ENCODE measurements around the gene RRBP1.

RRBP1 gene

DNA sequence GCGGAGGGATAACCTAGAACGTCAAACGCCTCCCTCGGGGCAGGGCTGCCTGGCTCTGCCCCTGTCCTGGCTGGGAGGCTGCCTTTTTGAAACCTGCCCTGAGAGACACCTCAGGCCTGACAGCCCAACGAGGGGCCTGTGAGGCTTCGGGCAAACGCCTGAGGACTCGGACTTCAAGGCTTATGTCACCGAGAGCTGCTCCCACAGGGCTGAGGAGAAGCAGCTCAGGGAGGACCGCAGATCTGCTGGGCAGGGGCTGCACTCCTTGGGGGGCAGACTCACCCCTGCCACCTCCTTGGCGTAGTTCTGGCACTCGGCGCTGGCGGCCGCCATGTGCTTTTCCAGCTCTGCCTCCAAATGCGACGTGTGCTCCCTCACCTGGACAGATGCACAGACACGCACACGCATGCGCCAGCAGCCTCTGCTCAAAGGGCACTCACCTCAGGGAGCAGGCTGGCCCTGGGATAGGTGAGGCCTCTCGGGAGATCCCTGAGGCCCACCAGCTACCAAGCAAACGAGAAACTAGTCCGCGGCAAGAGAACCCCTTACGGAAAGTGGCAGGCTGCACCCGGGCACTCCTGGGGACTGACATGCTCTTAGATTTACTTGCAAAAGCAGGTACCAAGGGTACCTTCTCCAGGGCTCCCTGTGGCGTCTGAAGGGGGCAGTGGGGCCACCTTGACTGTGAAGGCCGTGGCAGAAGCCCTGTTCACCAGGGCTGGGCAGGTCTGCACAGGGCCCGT, 62.5 kb downstream of the RRBP1 start:
- Histone ChIP-seq H3K9me3 (ENCODE audit: control insufficient read depth in 5 of 5, low read length in 5 of 5) (no peaks in the 10 kb centered on the region), H3K27me3 (ENCODE audit: control insufficient read depth in 5 of 5, insufficient read depth in 4 of 5, low read length in 5 of 5) (no peaks in the 10 kb centered on the region), H3K4me1 (ENCODE audit: control insufficient read depth in 5 of 5, insufficient read depth in 5 of 5, low read length in 5 of 5) (peaks cover 0 to 15% (median 12%) of the 10 kb centered on the region in 5 donors), H3K4me3 (ENCODE audit: low read depth in 1 of 5, low read length in 5 of 5) (no peak overlapping the region), H3K27ac (ENCODE audit: low read depth, low read length) (no peak overlapping the region), H3K9ac (ENCODE audit: low read length in 5 of 5) (no peak overlapping the region), H3K36me3 (ENCODE audit: control insufficient read depth in 5 of 5, insufficient read depth in 5 of 5, low read length in 5 of 5) (peaks cover 0 to 99% (median 94%) of the 10 kb centered on the region in 5 donors)

- H3K36me3 ChIP-seq (ENCODE audit: control insufficient read depth in 5 of 5, insufficient read depth in 5 of 5, low read length in 5 of 5): peaks cover 0 to 92% (median 85%) of the 10 kb centered on the region in 5 donors
- no peak overlapping the region for H3K27ac ChIP-seq (ENCODE audit: low read depth, low read length)
- H3K4me1 ChIP-seq (ENCODE audit: control insufficient read depth in 5 of 5, insufficient read depth in 5 of 5, low read length in 5 of 5): peaks cover 0 to 20% (median 16%) of the 10 kb centered on the region in 5 donors
- H3K4me3 ChIP-seq (ENCODE audit: low read depth in 1 of 5, low read length in 5 of 5): no peak overlapping the region
- H3K9me3 ChIP-seq (ENCODE audit: control insufficient read depth in 5 of 5, low read length in 5 of 5): no peaks in the 10 kb centered on the region
- no peaks in the 10 kb centered on the region for H3K27me3 ChIP-seq (ENCODE audit: control insufficient read depth in 5 of 5, insufficient read depth in 4 of 5, low read length in 5 of 5)
- H3K9ac ChIP-seq (ENCODE audit: low read length in 5 of 5): no peak overlapping the region
These were observed 63.4 kb downstream of the RRBP1 start for GRCh38 chr20:17618673-17619013.

DNA sequence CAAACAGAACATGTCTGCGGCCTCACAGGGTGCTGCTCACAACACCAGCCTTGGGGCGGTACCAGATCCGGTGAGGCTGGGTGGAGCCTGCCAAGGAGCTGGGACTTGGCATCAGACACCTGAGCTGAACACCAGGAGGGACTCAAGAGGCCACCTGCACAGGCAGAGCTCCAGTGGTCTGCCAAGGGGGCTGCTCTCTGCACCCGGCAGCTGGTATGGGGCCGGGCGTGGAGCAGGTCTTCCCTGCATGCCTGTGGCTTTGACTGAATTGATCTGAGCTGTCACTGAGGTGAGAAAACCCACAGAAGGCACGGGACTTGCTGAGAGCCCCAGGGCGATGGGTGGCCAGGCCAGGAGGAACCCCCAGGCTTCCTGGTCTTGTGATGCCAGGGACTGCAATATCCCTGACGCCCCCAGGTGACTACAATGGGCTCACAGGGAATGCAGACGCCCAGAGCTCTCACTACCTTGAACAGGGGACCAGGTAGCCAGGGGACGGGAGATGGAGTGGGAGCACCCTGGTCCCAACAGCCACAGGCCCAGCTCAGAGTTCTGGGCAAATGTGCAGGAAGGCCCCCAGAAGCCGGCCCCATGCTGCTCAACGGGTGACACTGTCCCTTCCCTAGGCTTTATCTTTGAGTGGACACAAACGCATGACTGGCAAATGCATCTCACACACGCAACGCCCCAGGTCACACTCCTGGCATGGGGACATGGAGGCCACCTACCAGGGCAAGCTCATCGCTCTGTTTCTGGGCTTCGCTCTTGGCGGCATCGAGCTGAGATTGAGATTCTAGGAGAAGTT, 64.0 kb downstream of the RRBP1 start:
- Histone ChIP-seq H3K9ac (ENCODE audit: low read length in 5 of 5) (no peak overlapping the region), H3K4me3 (ENCODE audit: low read depth in 1 of 5, low read length in 5 of 5) (no peak overlapping the region), H3K4me1 (ENCODE audit: control insufficient read depth in 5 of 5, insufficient read depth in 5 of 5, low read length in 5 of 5) (peaks cover 0 to 20% (median 16%) of the 10 kb centered on the region in 5 donors), H3K36me3 (ENCODE audit: control insufficient read depth in 5 of 5, insufficient read depth in 5 of 5, low read length in 5 of 5) (peaks cover 0 to 91% (median 81%) of the 10 kb centered on the region in 5 donors), H3K9me3 (ENCODE audit: control insufficient read depth in 5 of 5, low read length in 5 of 5) (no peaks in the 10 kb centered on the region), H3K27ac (ENCODE audit: low read depth, low read length) (no peak overlapping the region), H3K27me3 (ENCODE audit: control insufficient read depth in 5 of 5, insufficient read depth in 4 of 5, low read length in 5 of 5) (no peaks in the 10 kb centered on the region)

- Histone ChIP-seq H3K4me1 (ENCODE audit: control insufficient read depth in 5 of 5, insufficient read depth in 5 of 5, low read length in 5 of 5) (peaks cover 0 to 25% (median 21%) of the 10 kb centered on the region in 5 donors), H3K27ac (ENCODE audit: low read depth, low read length) (no peak overlapping the region), H3K9me3 (ENCODE audit: control insufficient read depth in 5 of 5, low read length in 5 of 5) (no peaks in the 10 kb centered on the region), H3K27me3 (ENCODE audit: control insufficient read depth in 5 of 5, insufficient read depth in 4 of 5, low read length in 5 of 5) (no peaks in the 10 kb centered on the region), H3K9ac (ENCODE audit: low read length in 5 of 5) (no peak overlapping the region), H3K36me3 (ENCODE audit: control insufficient read depth in 5 of 5, insufficient read depth in 5 of 5, low read length in 5 of 5) (peaks cover 0 to 86% (median 74%) of the 10 kb centered on the region in 5 donors), H3K4me3 (ENCODE audit: low read depth in 1 of 5, low read length in 5 of 5) (no peak overlapping the region)
These were observed 64.7 kb downstream of the RRBP1 start for GRCh38 chr20:17617212-17617867.

DNA sequence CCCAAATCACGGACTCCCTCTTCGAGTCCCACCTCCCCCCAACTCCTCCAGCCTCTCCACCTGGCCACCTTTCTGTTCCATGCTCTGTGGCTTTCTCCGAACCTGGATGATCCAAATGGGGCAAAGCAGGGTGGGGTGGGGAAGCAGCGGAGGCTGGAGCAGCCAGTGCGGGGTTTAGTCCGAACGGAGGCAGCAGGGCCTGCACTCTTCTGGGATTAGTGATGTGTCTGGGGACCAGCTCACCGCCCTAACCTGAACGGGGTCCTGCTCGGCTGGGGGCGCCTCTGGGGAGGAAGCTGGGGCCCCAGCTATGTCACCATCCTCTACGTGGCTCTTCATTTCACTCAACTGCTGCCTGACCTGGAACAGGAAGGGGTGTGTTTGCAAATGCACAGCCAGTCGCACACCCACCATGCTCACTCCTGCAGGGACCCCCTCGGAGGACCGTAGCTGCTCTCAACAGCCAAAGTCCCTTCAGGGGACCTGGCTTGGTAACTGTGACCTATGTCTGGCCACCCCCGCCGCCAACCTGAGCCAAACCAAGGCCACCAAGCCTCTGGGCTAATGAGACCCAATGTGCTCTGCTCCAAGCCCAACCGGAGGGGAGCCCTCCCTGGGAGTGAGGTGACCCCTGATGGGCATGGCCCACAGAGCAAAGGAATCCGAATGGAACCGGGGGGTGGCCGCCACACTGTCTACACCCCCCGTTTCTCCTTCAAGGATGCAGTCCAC, 65.4 kb downstream of the RRBP1 start:
- no peak overlapping the region for H3K4me3 ChIP-seq (ENCODE audit: low read depth in 1 of 5, low read length in 5 of 5)
- no peak overlapping the region for H3K9ac ChIP-seq (ENCODE audit: low read length in 5 of 5)
- no peaks in the 10 kb centered on the region for H3K27me3 ChIP-seq (ENCODE audit: control insufficient read depth in 5 of 5, insufficient read depth in 4 of 5, low read length in 5 of 5)
- peaks cover 0 to 30% (median 25%) of the 10 kb centered on the region in 5 donors for H3K4me1 ChIP-seq (ENCODE audit: control insufficient read depth in 5 of 5, insufficient read depth in 5 of 5, low read length in 5 of 5)
- H3K36me3 ChIP-seq (ENCODE audit: control insufficient read depth in 5 of 5, insufficient read depth in 5 of 5, low read length in 5 of 5): peaks cover 0 to 79% (median 67%) of the 10 kb centered on the region in 5 donors
- no peaks in the 10 kb centered on the region for H3K9me3 ChIP-seq (ENCODE audit: control insufficient read depth in 5 of 5, low read length in 5 of 5)
- H3K27ac ChIP-seq (ENCODE audit: low read depth, low read length): no peak overlapping the region

GRCh38 chr20:17615645-17616479, 66.2 kb downstream of the RRBP1 start:
- H3K36me3 ChIP-seq (ENCODE audit: control insufficient read depth in 5 of 5, insufficient read depth in 5 of 5, low read length in 5 of 5): peaks cover 0 to 73% (median 60%) of the 10 kb centered on the region in 5 donors

GRCh38 chr20:17614812-17615644, 67.0 kb downstream of the RRBP1 start:
- H3K9ac ChIP-seq (ENCODE audit: low read length in 5 of 5): peak overlapping the region in 1 of 5 donors; percentile 13
- H3K27ac ChIP-seq (ENCODE audit: low read depth, low read length): no peak overlapping the region
- H3K27me3 ChIP-seq (ENCODE audit: control insufficient read depth in 5 of 5, insufficient read depth in 4 of 5, low read length in 5 of 5): no peaks in the 10 kb centered on the region
- peak overlapping the region in 1 of 5 donors; percentile 29 for H3K4me3 ChIP-seq (ENCODE audit: low read depth in 1 of 5, low read length in 5 of 5)
- peaks cover 0 to 68% (median 53%) of the 10 kb centered on the region in 5 donors for H3K36me3 ChIP-seq (ENCODE audit: control insufficient read depth in 5 of 5, insufficient read depth in 5 of 5, low read length in 5 of 5)
- peaks cover 0 to 40% (median 36%) of the 10 kb centered on the region in 5 donors for H3K4me1 ChIP-seq (ENCODE audit: control insufficient read depth in 5 of 5, insufficient read depth in 5 of 5, low read length in 5 of 5)
- H3K9me3 ChIP-seq (ENCODE audit: control insufficient read depth in 5 of 5, low read length in 5 of 5): no peaks in the 10 kb centered on the region

More at GRCh38 chr20:17615645-17616479, 66.2 kb downstream of the RRBP1 start:
- Histone ChIP-seq H3K9me3 (ENCODE audit: control insufficient read depth in 5 of 5, low read length in 5 of 5) (no peaks in the 10 kb centered on the region), H3K27ac (ENCODE audit: low read depth, low read length) (no peak overlapping the region), H3K9ac (ENCODE audit: low read length in 5 of 5) (no peak overlapping the region), H3K27me3 (ENCODE audit: control insufficient read depth in 5 of 5, insufficient read depth in 4 of 5, low read length in 5 of 5) (no peaks in the 10 kb centered on the region), H3K4me1 (ENCODE audit: control insufficient read depth in 5 of 5, insufficient read depth in 5 of 5, low read length in 5 of 5) (peaks cover 0 to 36% (median 29%) of the 10 kb centered on the region in 5 donors), H3K4me3 (ENCODE audit: low read depth in 1 of 5, low read length in 5 of 5) (no peak overlapping the region)

- H3K4me3 ChIP-seq (ENCODE audit: low read depth in 1 of 5, low read length in 5 of 5): peak overlapping the region in 1 of 5 donors; percentile 29
- H3K36me3 ChIP-seq (ENCODE audit: control insufficient read depth in 5 of 5, insufficient read depth in 5 of 5, low read length in 5 of 5): peaks cover 0 to 67% (median 47%) of the 10 kb centered on the region in 5 donors
- H3K9me3 ChIP-seq (ENCODE audit: control insufficient read depth in 5 of 5, low read length in 5 of 5): no peaks in the 10 kb centered on the region
- H3K9ac ChIP-seq (ENCODE audit: low read length in 5 of 5): no peak overlapping the region
- no peak overlapping the region for H3K27ac ChIP-seq (ENCODE audit: low read depth, low read length)
- H3K4me1 ChIP-seq (ENCODE audit: control insufficient read depth in 5 of 5, insufficient read depth in 5 of 5, low read length in 5 of 5): peaks cover 2 to 42% (median 38%) of the 10 kb centered on the region in 5 donors
- H3K27me3 ChIP-seq (ENCODE audit: control insufficient read depth in 5 of 5, insufficient read depth in 4 of 5, low read length in 5 of 5): no peaks in the 10 kb centered on the region
These were observed 67.7 kb downstream of the RRBP1 start for GRCh38 chr20:17614176-17614811.
